Fibroblast of peridontal ligament (primary cell): ENCODE measurements around the gene LGR6.
"Not testable (repeated sequence)": the region's sequence is repeated elsewhere in the genome, so short reads cannot be mapped to it uniquely, and the experiment has no call there.

Experiments used
- DNase-seq: peaks from one replicate; pipeline ENCODE4 v3.0.0-alpha.2; 2010; ENCODE audit errors: extremely low read depth

LGR6 gene

GRCh38 chr1:202193614-202194327, at the start of gene LGR6:
LGR6 (plus strand) TSS chr1:202193799; CDS start chr1:202193990, 191 bp downstream.
- no peak for DNase-seq

DNA sequence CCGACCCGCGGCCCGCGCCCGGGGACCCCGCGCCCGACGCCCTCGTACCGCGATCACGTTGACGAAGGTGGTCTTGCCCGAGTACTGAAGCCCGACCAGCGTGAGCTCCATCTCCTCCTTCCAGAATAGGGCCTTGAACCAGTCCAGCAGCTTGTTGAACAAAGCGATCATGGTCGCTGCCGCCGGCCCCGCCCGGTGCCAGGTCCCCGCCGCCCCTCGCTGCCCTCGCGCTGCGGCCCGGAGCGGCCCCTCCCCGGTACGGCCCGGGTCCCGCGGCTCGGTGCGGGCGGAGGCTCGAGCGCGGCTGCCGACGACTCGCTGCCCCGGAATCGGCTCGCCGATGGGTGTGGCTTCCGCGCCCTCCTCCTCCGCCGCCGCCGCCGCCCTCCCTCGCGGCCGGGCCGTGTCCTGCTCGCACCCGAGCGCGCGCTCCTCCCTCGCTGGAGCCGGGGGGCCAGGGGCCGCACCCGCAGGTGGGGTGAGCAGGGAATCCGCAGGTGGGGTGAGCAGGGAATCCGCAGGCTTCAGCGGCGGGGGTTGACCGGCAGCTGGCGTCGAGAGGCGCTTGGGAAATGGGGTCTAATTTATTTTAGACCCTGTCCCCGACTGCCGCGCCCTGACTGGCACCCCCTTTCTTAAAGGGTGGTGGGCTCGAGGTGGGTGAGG, 49.1 kb upstream of the LGR6 start, which contains the start of gene ARL8A:
Gene ARL8A (minus strand): TSS at position 336 of the 666 bp plus-strand sequence. CDS start 165 bp downstream, at position 171.
- DNase-seq, result no peak

DNA sequence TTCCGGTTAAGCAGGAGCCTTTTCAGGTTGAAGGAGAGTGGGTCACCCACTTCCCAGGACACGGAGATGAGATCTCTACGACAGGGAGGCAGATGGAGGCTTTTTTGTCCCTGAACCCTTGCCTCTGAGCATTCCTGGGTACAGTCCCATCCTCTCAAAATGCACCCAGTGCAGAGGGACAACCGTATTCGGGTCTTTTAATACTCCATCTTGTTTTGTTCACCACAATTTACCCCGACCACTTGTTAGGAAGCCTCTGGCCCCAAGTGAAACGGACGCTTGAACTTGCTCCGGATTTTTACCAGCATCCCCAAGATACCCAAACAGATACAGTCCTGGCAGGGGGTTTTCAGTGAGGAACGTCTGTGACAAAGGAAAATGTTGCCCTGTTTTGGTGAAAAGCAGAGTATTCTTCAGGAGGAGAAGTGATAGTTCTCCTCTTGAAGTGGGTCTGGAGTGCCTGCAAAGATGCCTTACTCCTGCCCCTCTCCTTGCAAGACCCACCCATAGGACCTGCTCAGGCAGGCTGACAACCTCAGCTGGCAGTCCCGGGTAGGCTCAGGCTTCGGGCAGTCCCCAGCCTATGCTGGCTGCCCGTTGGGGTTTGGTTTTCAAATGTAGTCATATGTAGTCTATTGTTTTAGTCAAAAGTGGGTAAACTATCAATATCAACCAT, 48.4 kb upstream of the LGR6 start:
- DNase-seq, result no peak

DNA sequence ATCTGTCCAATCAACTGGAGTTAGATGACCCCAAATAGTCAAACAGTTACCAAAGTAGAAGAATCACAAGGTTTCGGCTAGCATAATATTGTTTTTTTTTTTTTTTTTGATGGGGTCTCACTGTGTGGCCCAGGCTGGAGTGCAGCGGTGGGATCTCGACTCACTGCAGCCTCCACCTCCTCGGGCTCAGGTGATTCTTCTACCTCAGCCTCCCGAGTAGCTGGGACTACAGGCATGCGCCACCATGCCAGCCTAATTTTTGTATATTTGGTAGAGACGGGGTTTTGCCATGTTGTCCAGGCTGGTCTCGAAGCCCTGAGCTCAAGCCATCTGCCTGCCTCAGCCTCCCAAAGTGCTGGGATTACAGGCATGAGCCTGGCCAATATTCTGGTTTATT, 47.9 kb upstream of the LGR6 start:
- DNase-seq, result not testable (repeated sequence)

DNA sequence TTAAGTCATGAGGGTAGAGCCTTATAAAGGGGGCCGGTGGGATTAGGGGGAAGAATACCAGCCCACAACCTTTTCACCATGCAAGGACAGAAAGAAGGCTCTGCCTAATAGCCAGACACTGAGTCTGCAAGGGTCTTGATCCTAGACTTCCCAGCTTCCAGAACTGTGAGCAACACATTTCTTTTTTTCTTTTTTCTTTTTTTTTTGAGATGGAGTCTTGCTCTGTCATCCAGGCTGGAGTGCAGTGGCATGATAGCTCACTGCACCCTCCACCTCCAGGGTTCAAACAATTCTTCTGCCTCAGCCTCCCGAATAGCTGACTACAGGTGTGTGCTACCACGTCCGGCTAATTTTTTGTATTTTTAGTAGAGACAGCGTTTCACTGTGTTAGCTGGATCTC, 47.3 kb upstream of the LGR6 start:
- no peak for DNase-seq

DNA sequence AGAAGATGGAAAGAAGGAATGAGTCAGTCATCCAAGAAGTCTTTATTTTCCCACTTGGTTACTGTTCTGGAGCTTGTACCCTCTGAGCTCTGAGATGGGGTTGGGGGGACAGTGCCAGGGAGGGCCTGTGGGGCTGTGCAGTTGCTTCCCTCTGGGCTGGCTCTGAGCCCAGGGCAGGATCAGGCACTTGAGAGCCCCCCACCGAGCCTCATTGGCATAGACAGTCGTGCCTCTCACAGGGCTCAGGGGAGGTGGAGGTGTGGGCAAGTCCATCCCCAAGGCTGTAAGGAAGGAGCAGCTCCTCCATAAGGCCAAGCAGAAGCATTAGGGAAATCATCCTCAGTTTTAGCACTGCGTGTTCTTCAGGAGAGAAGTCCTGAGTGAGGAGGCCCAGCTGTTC, 46.6 kb upstream of the LGR6 start:
- no peak for DNase-seq

- DNase-seq, result no peak
Observed at GRCh38 chr1:202148391-202148790, 45.2 kb upstream of the LGR6 start.

DNA sequence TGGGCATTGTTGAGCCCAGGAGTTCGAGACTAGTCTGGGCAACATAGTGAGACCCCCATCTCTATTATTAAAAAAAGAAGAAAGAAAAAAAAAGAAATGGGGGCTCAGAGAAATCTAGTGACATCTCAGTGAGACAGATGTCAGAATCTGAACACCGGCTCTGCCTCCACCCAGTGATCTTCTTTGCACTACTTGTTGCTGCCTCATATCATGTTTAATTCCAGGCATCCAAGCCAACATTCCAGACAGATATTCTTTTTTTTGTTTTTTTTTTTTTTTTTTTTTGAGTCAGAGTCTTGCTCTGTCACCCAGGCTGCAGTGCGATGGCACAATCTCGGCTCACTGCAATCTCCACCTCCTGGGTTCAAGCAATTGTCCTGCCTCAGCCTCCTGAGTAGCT, 44.0 kb upstream of the LGR6 start:
- no peak for DNase-seq

GRCh38 chr1:202150187-202150586, 43.4 kb upstream of the LGR6 start:
- no peak for DNase-seq

DNA sequence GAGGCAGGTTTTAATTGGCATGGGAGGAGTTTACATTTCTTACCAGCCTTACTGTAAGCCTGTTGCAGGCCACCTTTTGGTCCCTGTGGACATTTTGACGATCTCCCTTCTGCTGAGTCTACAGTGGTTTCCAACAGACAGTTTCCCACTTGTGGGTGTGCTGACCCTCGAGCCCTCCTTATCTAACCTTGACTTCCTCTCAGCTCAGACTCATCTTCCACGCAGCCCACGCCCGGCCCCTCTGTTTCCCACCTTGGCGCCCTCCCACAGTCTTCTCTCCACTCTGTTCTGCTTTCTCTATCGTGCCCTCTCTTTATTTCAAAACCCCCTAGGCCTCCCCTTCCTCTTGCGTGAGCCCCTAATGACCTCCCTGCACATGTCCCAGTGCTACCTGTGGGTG, 43.0 kb upstream of the LGR6 start:
- DNase-seq, result no peak

- DNase-seq, result no peak
Observed at GRCh38 chr1:202151045-202151444, 42.6 kb upstream of the LGR6 start.

DNA sequence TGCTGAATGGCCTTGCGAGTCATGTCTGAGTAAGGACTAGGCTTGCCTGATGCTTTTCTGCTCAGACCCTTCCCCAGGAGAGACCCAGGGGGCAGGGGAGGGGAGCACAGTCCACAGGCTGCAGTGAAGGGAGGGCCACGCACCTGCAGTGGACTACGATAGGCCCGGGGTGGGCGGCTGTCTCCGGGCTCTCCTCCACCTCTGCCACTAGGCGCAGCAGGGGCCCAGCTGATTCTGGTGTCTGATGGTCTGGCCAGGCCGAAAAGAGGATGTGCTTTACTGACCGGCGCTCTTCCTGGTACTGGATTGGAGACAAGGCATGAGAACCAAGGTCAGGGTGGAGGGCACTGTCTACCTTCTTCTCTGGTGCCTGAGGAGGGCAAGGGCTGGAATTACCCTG, 41.2 kb upstream of the LGR6 start:
- no peak for DNase-seq

- DNase-seq, result no peak
Observed at GRCh38 chr1:202153284-202153683, 40.3 kb upstream of the LGR6 start.

DNA sequence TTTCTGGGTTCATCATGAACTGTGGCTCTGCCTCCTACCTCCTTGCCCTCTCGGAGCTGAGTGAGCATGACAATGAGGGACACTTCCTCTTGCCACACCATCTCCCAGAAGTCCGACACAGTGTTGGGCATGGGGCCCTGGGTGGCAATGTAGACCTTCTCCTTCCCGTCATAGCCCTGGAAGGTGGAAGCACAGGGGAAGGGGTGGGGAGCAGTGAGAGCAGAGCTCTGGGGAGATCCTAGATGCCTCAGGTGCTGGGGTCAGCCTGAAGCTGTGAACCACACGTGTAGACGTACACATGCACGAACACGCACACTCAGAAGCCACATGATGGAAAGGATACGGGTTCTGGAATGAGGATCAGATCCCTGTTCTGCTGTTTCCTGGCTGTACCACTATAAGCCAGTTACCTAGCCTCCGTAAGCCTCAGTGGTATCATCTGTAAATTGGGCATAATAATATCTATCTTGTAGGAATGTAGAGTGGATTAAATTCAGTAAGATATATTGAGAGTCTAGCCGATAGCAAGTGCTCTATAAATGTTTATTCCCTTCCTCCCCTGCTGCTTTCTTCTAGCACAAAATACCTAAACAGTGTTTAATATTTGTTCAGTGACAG, 39.3 kb upstream of the LGR6 start:
- no peak for DNase-seq

GRCh38 chr1:202154766-202155477, 38.7 kb upstream of the LGR6 start:
- peak; percentile 74 for DNase-seq

DNA sequence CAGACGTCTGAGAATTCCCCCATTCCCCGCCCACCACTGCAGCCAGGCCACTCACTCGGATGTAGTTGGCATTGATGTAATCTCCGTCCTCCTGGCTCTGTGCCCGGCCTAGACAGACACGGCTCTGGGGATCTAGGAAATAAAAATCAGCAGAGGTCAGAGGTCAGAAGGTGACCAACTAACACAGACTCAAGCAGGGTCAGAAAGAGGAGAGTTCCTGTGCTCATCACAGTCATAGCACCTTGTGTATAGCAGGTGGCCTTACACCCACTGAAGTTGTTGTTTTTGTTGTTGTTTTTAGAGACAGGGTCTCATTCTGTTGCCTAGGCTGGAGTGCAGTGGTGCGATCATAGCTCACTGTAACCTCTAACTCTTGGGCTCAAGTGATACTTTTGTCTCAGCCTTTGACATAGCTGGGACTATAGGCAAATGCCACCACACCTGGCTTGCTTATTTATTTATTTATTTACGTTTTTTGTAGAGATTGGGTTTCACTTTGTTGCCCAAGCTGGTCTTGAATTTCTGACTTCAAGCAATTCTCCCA, 38.0 kb upstream of the LGR6 start:
- DNase-seq, result no peak

GRCh38 chr1:202156590-202156989, 37.0 kb upstream of the LGR6 start:
- DNase-seq, result no peak

DNA sequence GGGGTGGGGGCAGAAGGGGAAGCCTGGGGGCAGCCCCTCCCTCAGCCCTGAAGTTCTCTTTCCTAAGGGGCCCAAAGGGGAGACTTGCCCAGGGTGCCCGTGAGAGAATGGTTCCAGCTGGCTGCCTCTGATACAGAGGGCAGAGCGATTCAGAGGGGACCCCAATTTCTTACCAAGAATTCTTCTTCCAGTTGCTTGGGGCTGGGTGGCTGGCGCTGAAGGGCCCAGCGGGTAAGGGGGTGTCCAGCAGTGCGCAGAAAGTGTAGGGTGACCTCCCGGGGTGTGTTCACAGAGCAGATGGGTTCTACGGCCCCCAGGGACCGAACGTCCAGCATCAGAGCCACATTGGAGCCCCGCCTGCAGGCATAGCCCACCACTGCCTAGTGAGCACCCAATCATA, 35.7 kb upstream of the LGR6 start:
- no peak for DNase-seq

DNA sequence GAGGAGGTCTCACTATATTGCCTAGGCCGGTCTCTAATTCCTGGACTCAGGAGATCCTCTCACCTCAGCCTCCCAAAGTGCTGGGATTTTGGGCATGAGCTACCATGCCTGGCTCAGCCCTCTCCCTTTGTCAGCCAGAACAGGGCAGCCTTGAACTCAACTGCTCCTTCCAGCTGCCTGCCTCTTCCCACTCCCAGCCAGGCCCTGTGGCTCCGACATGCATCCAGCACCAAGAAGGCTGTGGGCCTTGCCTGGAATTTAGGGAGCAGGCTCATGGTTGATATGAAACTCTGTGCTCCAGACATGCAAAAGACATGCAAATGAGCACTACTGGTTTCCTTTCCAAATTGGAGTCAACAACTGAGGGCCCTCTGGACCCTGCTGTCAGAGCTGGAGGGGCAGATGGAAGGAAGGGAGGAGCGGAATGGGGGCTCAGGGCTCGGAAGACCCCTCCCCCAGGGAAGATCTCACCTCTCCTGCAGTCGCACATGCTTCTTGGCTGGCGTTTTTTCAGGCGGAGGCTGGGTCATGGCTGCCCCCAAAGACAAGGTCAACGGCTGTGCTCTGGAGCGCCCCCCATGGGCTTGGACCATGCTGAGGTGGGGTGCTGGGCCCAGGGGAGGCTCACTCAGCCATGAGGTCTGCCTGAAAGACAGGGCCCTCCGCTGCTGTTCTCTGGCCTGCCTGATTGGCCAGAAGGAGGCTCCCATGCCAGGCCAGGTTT, 34.6 kb upstream of the LGR6 start:
- DNase-seq, result no peak

GRCh38 chr1:202159534-202160371, 33.8 kb upstream of the LGR6 start:
- DNase-seq, result no peak
